ENCODE measurements around the gene ACOT7. TPM values are rescaled to one million over a fixed set of nuclear protein-coding genes. Genes with fewer than 3 reads are reported as not detected.

ACOT7 gene
- total and polyA plus RNA-seq, 2 experiments from 2014 or later: 167 to 169 TPM

DNA sequence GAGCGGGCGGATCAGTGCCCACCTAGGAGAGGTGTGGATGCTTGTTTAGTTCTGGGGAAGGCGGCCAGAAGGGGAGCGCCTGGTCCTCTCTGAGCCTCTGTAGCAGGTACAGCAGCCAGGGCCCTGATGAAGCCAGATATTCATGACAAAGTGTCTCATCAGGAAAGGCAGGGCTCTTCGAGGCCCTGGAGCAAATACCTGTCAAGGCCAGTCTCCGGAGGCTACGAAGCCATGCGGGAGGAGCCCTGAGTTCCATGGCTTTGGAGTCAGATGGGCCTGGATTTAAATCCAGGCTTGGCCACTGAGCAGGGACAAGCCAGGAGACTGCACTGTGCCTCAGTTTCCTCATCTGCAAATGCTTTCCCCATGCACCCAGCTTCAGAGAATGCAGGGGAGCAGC, 107.3 kb downstream of the ACOT7 start (continued):
- TF ChIP-seq, protein P1, sequence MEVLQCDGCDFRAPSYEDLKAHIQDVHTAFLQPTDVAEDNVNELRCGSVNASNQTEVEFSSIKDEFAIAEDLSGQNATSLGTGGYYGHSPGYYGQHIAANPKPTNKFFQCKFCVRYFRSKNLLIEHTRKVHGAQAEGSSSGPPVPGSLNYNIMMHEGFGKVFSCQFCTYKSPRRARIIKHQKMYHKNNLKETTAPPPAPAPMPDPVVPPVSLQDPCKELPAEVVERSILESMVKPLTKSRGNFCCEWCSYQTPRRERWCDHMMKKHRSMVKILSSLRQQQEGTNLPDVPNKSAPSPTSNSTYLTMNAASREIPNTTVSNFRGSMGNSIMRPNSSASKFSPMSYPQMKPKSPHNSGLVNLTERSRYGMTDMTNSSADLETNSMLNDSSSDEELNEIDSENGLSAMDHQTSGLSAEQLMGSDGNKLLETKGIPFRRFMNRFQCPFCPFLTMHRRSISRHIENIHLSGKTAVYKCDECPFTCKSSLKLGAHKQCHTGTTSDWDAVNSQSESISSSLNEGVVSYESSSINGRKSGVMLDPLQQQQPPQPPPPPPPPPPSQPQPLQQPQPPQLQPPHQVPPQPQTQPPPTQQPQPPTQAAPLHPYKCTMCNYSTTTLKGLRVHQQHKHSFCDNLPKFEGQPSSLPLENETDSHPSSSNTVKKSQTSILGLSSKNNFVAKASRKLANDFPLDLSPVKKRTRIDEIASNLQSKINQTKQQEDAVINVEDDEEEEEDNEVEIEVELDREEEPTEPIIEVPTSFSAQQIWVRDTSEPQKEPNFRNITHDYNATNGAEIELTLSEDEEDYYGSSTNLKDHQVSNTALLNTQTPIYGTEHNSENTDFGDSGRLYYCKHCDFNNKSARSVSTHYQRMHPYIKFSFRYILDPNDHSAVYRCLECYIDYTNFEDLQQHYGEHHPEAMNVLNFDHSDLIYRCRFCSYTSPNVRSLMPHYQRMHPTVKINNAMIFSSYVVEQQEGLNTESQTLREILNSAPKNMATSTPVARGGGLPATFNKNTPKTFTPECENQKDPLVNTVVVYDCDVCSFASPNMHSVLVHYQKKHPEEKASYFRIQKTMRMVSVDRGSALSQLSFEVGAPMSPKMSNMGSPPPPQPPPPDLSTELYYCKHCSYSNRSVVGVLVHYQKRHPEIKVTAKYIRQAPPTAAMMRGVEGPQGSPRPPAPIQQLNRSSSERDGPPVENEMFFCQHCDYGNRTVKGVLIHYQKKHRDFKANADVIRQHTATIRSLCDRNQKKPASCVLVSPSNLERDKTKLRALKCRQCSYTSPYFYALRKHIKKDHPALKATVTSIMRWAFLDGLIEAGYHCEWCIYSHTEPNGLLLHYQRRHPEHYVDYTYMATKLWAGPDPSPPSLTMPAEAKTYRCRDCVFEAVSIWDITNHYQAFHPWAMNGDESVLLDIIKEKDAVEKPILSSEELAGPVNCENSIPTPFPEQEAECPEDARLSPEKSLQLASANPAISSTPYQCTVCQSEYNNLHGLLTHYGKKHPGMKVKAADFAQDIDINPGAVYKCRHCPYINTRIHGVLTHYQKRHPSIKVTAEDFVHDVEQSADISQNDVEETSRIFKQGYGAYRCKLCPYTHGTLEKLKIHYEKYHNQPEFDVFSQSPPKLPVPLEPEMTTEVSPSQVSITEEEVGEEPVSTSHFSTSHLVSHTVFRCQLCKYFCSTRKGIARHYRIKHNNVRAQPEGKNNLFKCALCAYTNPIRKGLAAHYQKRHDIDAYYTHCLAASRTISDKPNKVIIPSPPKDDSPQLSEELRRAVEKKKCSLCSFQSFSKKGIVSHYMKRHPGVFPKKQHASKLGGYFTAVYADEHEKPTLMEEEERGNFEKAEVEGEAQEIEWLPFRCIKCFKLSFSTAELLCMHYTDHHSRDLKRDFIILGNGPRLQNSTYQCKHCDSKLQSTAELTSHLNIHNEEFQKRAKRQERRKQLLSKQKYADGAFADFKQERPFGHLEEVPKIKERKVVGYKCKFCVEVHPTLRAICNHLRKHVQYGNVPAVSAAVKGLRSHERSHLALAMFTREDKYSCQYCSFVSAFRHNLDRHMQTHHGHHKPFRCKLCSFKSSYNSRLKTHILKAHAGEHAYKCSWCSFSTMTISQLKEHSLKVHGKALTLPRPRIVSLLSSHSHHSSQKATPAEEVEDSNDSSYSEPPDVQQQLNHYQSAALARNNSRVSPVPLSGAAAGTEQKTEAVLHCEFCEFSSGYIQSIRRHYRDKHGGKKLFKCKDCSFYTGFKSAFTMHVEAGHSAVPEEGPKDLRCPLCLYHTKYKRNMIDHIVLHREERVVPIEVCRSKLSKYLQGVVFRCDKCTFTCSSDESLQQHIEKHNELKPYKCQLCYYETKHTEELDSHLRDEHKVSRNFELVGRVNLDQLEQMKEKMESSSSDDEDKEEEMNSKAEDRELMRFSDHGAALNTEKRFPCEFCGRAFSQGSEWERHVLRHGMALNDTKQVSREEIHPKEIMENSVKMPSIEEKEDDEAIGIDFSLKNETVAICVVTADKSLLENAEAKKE (CRISPR knock-in tag; IDR thresholded peaks at IDR 0.05): no peak
- TF ChIP-seq, protein P2, sequence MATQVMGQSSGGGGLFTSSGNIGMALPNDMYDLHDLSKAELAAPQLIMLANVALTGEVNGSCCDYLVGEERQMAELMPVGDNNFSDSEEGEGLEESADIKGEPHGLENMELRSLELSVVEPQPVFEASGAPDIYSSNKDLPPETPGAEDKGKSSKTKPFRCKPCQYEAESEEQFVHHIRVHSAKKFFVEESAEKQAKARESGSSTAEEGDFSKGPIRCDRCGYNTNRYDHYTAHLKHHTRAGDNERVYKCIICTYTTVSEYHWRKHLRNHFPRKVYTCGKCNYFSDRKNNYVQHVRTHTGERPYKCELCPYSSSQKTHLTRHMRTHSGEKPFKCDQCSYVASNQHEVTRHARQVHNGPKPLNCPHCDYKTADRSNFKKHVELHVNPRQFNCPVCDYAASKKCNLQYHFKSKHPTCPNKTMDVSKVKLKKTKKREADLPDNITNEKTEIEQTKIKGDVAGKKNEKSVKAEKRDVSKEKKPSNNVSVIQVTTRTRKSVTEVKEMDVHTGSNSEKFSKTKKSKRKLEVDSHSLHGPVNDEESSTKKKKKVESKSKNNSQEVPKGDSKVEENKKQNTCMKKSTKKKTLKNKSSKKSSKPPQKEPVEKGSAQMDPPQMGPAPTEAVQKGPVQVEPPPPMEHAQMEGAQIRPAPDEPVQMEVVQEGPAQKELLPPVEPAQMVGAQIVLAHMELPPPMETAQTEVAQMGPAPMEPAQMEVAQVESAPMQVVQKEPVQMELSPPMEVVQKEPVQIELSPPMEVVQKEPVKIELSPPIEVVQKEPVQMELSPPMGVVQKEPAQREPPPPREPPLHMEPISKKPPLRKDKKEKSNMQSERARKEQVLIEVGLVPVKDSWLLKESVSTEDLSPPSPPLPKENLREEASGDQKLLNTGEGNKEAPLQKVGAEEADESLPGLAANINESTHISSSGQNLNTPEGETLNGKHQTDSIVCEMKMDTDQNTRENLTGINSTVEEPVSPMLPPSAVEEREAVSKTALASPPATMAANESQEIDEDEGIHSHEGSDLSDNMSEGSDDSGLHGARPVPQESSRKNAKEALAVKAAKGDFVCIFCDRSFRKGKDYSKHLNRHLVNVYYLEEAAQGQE (IDR thresholded peaks at IDR 0.05; ENCODE audit: unreplicated experiment): no peak
- TF ChIP-seq EZH2phosphoT487 (IDR thresholded peaks at IDR 0.05; ENCODE audit: unreplicated experiment) (no peak), JUNB (IDR thresholded peaks at IDR 0.05; ENCODE audit: unreplicated experiment) (no peak), NANOG (IDR thresholded peaks at IDR 0.05; ENCODE audit: borderline replicate concordance) (no peak), ZNF331 (CRISPR knock-in tag; IDR thresholded peaks at IDR 0.05; ENCODE audit: low read depth) (no peak), CREB1 (CRISPR knock-in tag; IDR thresholded peaks at IDR 0.05; ENCODE audit: low read depth) (no peak), ZNF114 (CRISPR knock-in tag; IDR thresholded peaks at IDR 0.05) (no peak), EZH2 (IDR thresholded peaks at IDR 0.05; ENCODE audit: low read depth, unreplicated experiment) (no peak)
- TF ChIP-seq, protein P3, sequence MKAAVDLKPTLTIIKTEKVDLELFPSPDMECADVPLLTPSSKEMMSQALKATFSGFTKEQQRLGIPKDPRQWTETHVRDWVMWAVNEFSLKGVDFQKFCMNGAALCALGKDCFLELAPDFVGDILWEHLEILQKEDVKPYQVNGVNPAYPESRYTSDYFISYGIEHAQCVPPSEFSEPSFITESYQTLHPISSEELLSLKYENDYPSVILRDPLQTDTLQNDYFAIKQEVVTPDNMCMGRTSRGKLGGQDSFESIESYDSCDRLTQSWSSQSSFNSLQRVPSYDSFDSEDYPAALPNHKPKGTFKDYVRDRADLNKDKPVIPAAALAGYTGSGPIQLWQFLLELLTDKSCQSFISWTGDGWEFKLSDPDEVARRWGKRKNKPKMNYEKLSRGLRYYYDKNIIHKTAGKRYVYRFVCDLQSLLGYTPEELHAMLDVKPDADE (IDR thresholded peaks at IDR 0.05): no peak

Data from GM23338 (cell line).